HEK293T (cell line): Measurements from ENCODE around the gene SNED1.

Experiments used
- BHLHE40 ChIP-seq: fragments of 450-650 bp; IDR thresholded peaks from 2 replicates; pipeline ENCODE4 v1.6.1; 2016; ENCODE audit warnings: mild to moderate bottlenecking, moderate library complexity, borderline replicate concordance
- CTBP1 ChIP-seq: fragments of 450-650 bp; IDR thresholded peaks from 2 replicates; pipeline ENCODE4 v1.6.1; 2016; ENCODE audit warnings: borderline replicate concordance
- ELF4 ChIP-seq: fragments of 450-650 bp; IDR thresholded peaks from 2 replicates; pipeline ENCODE4 v1.6.1; 2017; ENCODE audit warnings: antibody characterized with exemption
- FOXM1 ChIP-seq: fragments of 450-650 bp; IDR thresholded peaks from 2 replicates; pipeline ENCODE4 v1.6.1; 2017; ENCODE audit warnings: mild to moderate bottlenecking, borderline replicate concordance
- HDGF ChIP-seq: fragments of 450-650 bp; IDR thresholded peaks from 2 replicates; pipeline ENCODE4 v1.6.1; 2017; ENCODE audit warnings: antibody characterized with exemption, borderline replicate concordance
- SP1 ChIP-seq: fragments of 450-650 bp; IDR thresholded peaks from 2 replicates; pipeline ENCODE4 v1.6.1; 2017
- SUZ12 ChIP-seq: fragments of 450-650 bp; IDR thresholded peaks from 2 replicates; pipeline ENCODE4 v1.6.1; 2016; ENCODE audit warnings: mild to moderate bottlenecking
- ZNF384 ChIP-seq: fragments of 450-650 bp; IDR thresholded peaks from 2 replicates; pipeline ENCODE4 v1.6.1; 2016

DNA sequence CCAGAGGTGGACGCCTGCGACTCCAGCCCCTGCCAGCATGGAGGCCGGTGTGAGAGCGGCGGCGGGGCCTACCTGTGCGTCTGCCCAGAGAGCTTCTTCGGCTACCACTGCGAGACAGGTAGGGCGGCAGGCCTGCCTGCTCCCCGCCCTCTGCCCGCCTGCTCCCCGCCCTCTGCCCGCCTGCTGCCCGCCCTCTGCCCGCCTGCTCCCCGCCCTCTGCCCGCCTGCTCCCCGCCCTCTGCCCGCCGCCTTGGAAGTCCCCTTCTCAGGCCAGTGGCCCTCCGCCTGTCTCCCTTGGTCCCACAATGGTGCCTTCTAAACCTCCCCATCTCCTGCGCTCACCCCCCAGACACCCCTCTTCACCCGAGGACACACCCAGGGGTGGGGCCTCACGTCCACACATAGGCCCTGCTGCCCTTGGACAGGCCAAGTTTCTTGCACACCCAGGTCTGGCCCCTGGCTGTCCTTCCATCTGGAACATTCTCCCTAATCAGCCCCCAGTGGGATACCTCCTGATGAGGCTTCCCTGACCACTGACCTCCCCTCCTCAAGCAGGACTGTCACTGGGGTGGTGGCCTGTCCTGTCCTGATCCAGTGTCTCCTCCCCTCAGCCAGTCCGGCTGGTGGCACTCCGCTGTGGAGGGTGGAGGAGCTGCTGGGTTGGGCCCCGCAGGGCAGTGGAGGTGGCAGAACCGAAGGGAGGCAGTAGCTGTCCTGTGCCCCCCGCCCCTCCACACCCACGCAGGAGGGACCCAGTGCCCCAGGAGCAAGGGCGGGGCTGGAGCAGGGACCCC lies 65.8 kb downstream of the SNED1 start:
- no peak for TF ChIP-seq ZNF384
- no peak for TF ChIP-seq SP1
- TF ChIP-seq HDGF = no peak
- TF ChIP-seq CTBP1 = no peak
- TF ChIP-seq BHLHE40 = no peak
- TF ChIP-seq ELF4 = no peak
- TF ChIP-seq FOXM1 = no peak
- TF ChIP-seq SUZ12 = no peak
